Endothelial cell of umbilical vein (primary cell): ENCODE measurements around the gene RNF144B. TPM values are rescaled to one million over a fixed set of nuclear protein-coding genes. Genes with fewer than 3 reads are reported as not detected.

ENCODE experiments used
- BruUV-seq: library from RNA; stranded (reverse); fragments of 400-500 nt; replicated peaks from 2 replicates; lab custom pipeline; 2021; lab: Mats Ljungman, UMichigan
- CTCF ChIA-PET: fragments of 300-600, 350-600 bp; sonication (Branson Sonifier 250); formaldehyde crosslinking; loops from one replicate; lab custom pipeline; 2021; ENCODE audit warnings: antibody characterized with exemption, inconsistent platforms; lab: Charles Lee
- POLR2A ChIA-PET: fragments of 300-600, 350-600 bp; sonication (Branson Sonifier 250); formaldehyde crosslinking; loops from one replicate; lab custom pipeline; 2021; ENCODE audit warnings: antibody characterized with exemption, inconsistent platforms; lab: Charles Lee
- DNase-seq: peaks from one replicate; pipeline ENCODE4 v3.0.0-alpha.2; 2011; ENCODE audit warnings: low read depth, low spot score
- FAIRE-seq: peaks from 2 replicates; lab custom pipeline; 2011; peaks lifted over from hg19 to GRCh38; lab: Jason Lieb, UNC
- H2AFZ ChIP-seq: 2 replicates; pipeline ENCODE4 v1.6.0; 2012; ENCODE audit warnings: low read depth, low read length, control low read depth, inconsistent platforms
- H3K27ac ChIP-seq: 2 replicates; pipeline ENCODE4 v1.5.1; 2011; ENCODE audit warnings: low read depth, mild to moderate bottlenecking, control low read depth, low read length, moderate library complexity; ENCODE audit not compliant: insufficient read depth
- H3K27me3 ChIP-seq, 2 experiments: 2 replicates each; pipeline versions ENCODE4 v1.6.0 to v1.6.1; 2011; ENCODE audit warnings: low read length in 2 of 2, mixed read lengths in 1 of 2; ENCODE audit not compliant: control insufficient read depth in 2 of 2, insufficient read depth in 2 of 2
- H3K36me3 ChIP-seq, 2 experiments: 2 replicates in 1 of 2; 3 replicates in 1 of 2; pipeline ENCODE4 v1.5.1; 2011; ENCODE audit warnings: low read length in 2 of 2, mild to moderate bottlenecking in 1 of 2, moderate library complexity in 1 of 2; ENCODE audit not compliant: control insufficient read depth in 2 of 2, insufficient read depth in 2 of 2; ENCODE audit errors: extremely low read depth in 1 of 2
- H3K4me1 ChIP-seq: 3 replicates; pipeline ENCODE4 v1.5.1; 2011; ENCODE audit warnings: mild to moderate bottlenecking, low read length; ENCODE audit not compliant: control insufficient read depth, insufficient read depth; ENCODE audit errors: extremely low read depth
- H3K4me2 ChIP-seq: 2 replicates; pipeline ENCODE4 v1.6.1; 2011; ENCODE audit warnings: low read length, control low read depth, mixed read lengths; ENCODE audit not compliant: insufficient read depth
- H3K4me3 ChIP-seq, 3 experiments: fragments of 200-600 bp in 1 of 3; sonication (generic), shearing (Covaris generic) in 1 of 3; replicated peaks in 1 of 3; 2 replicates each; pipeline ENCODE4 v1.5.1; 2011 to 2016; ENCODE audit warnings: control low read depth in 3 of 3, low read length in 3 of 3, mild to moderate bottlenecking in 2 of 3, inconsistent platforms in 1 of 3, low read depth in 1 of 3, moderate library complexity in 1 of 3; ENCODE audit not compliant: insufficient read depth in 1 of 3
- H3K79me2 ChIP-seq: 2 replicates; pipeline ENCODE4 v1.6.0; 2012; ENCODE audit warnings: low read length, inconsistent platforms; ENCODE audit not compliant: control insufficient read depth, insufficient read depth
- H3K9ac ChIP-seq: replicated peaks from 2 replicates; pipeline ENCODE3; 2011; ENCODE audit warnings: low read length, control low read depth; ENCODE audit not compliant: insufficient read depth; ENCODE audit errors: extremely low read depth
- H3K9me1 ChIP-seq: replicated peaks from 3 replicates; pipeline ENCODE4 v1.6.0; 2011; ENCODE audit warnings: mild to moderate bottlenecking, low read length; ENCODE audit not compliant: control insufficient read depth, insufficient read depth; ENCODE audit errors: extremely low read depth
- H3K9me3 ChIP-seq: replicated peaks from 2 replicates; pipeline ENCODE4 v1.5.1; 2012; ENCODE audit warnings: low read length, inconsistent platforms; ENCODE audit not compliant: control insufficient read depth, insufficient read depth
- H4K20me1 ChIP-seq: replicated peaks from 2 replicates; pipeline ENCODE3; 2011; ENCODE audit warnings: mild to moderate bottlenecking, low read length; ENCODE audit not compliant: control insufficient read depth, insufficient read depth; ENCODE audit errors: extremely low read depth
- CTCF ChIP-seq, 2 donors: IDR thresholded peaks; 1 replicate in 1 of 2; 2 replicates in 1 of 2; pipeline ENCODE4 v1.5.1; 2011; ENCODE audit warnings: low read length in 2 of 2, mild to moderate bottlenecking in 2 of 2, moderate library complexity in 2 of 2, control low read depth in 1 of 2, inconsistent platforms in 1 of 2, low read depth in 1 of 2; ENCODE audit not compliant: insufficient read depth in 1 of 2; ENCODE audit errors: extremely low read depth in 1 of 2
- EZH2 ChIP-seq: IDR thresholded peaks from 2 replicates; pipeline ENCODE4 v1.6.1; 2012; ENCODE audit warnings: borderline replicate concordance, low read depth, mild to moderate bottlenecking, moderate library complexity, low read length, inconsistent platforms; ENCODE audit not compliant: severe bottlenecking
- FOS ChIP-seq: IDR thresholded peaks from 2 replicates; pipeline ENCODE4 v1.6.1; 2011; ENCODE audit warnings: mild to moderate bottlenecking, low read length, moderate library complexity, borderline replicate concordance; ENCODE audit not compliant: insufficient read depth
- GATA2 ChIP-seq: IDR thresholded peaks from 2 replicates; pipeline ENCODE4 v1.7.0; 2011; ENCODE audit warnings: low read depth, mild to moderate bottlenecking, moderate library complexity, mixed read lengths, low read length; ENCODE audit not compliant: insufficient read length, insufficient read depth
- JUN ChIP-seq: IDR thresholded peaks from 2 replicates; pipeline ENCODE4 v1.6.1; 2011; ENCODE audit warnings: borderline replicate concordance, low read depth; ENCODE audit not compliant: insufficient read length, insufficient read depth
- MYC ChIP-seq: IDR thresholded peaks from one replicate; pipeline ENCODE4 v1.6.1; 2011; ENCODE audit warnings: mild to moderate bottlenecking, low read depth, low read length
- POLR2A ChIP-seq: IDR thresholded peaks from 2 replicates; pipeline ENCODE4 v1.6.1; 2012; ENCODE audit warnings: low read depth, mild to moderate bottlenecking, control low read depth, low read length
- POLR2AphosphoS5 ChIP-seq: IDR thresholded peaks from 2 replicates; pipeline ENCODE4 v1.6.1; 2012; ENCODE audit warnings: low read depth, mild to moderate bottlenecking, control low read depth, low read length, moderate library complexity; ENCODE audit not compliant: insufficient read depth
- dilution Hi-C: fragments of 300-500 bp; cut with MboI; formaldehyde crosslinking; loops from one replicate; pipeline ENCODE4 v1.15.0; 2019; ENCODE audit warnings: low sequenced_read_pairs; ENCODE audit not compliant: extremely low pct_ligation_motif_present
- intact Hi-C: fragments of 100-400 bp; cut with micrococcal nuclease; formaldehyde crosslinking; loops from one replicate; pipeline ENCODE4 v1.10.0; 2022
- polyA plus RNA-seq, 4 experiments: library from polyadenylated mRNA; depleted of rRNA in 3 of 4; stranded (reverse) in 3 of 4; unstranded in 1 of 4; fragments of >200 nt; gene quantifications; 2 replicates each; pipeline versions ENCODE4 v1.2.1 to v1.2.3, GENCODE V29; 2011 to 2012; ENCODE audit warnings: missing spikeins in 1 of 4
- total RNA-seq: library from RNA; stranded (reverse); gene quantifications from 2 replicates; pipeline ENCODE4 v1.2.3, GENCODE V29; 2021
- TF ChIP-seq, protein P1 (sequence below): IDR thresholded peaks from 2 replicates; pipeline ENCODE4 v1.6.1; 2011; ENCODE audit not compliant: insufficient read depth, insufficient read length

Gene RNF144B
- total and polyA plus RNA-seq, 2 donors (not counting 3 experiments of a cell fraction or from before 2014, with no cell fraction given): 18.1 to 97.3 TPM

GRCh38 chr6:18415207-18415606, 28.1 kb downstream of the RNF144B start:
- intact Hi-C loops (no loop called here), dilution Hi-C loops (no loop called here)
- H3K4me3 ChIP-seq: no peak overlapping the region
- no peaks in the 10 kb centered on the region for H3K4me1 ChIP-seq
- no peaks in the 10 kb centered on the region for H3K9me1 ChIP-seq
- POLR2A ChIA-PET: no interaction called here
- no peaks in the 10 kb centered on the region for H3K9me3 ChIP-seq
- no peak overlapping the region for H3K4me2 ChIP-seq
- no peak overlapping the region for H3K9ac ChIP-seq
- no peak overlapping the region for H2AFZ ChIP-seq
- no TSS peak for BruUV-seq
- H3K79me2 ChIP-seq: peaks cover 87% of the 10 kb centered on the region
- no peak overlapping the region for H3K27ac ChIP-seq
- DNase-seq (no peak), FAIRE-seq (no peak)
- CTCF ChIA-PET: no interaction called here
- H3K27me3 ChIP-seq: no peaks in the 10 kb centered on the region
- H3K36me3 ChIP-seq: peaks cover 3 to 9% of the 10 kb centered on the region in 2 experiments
- TF ChIP-seq CTCF (IDR thresholded peaks at IDR 0.05; ENCODE audit: extremely low read depth in 1 of 2, insufficient read depth in 1 of 2, low read depth in 1 of 2, low read length in 2 of 2) (no peak), FOS (no peak), POLR2A (no peak), GATA2 (no peak), JUN (no peak), MYC (no peak), POLR2AphosphoS5 (no peak), EZH2 (no peak)
- TF ChIP-seq, protein P1, sequence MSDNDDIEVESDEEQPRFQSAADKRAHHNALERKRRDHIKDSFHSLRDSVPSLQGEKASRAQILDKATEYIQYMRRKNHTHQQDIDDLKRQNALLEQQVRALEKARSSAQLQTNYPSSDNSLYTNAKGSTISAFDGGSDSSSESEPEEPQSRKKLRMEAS: no peak
- peaks cover 2% of the 10 kb centered on the region for H4K20me1 ChIP-seq
